Sigmoid colon (tissue), 7 donors: ENCODE measurements around the gene ASB4. TPM values are rescaled to one million over a fixed set of nuclear protein-coding genes. Genes with fewer than 3 reads are reported as not detected.

Experiments used
- DNase-seq: peaks from one replicate; pipeline ENCODE4 v3.0.0-alpha.2; 2019
- H3K27ac ChIP-seq, 4 donors: fragments of 200-600 bp; sonication (generic); one replicate each; pipeline ENCODE4 v1.5.1; 2016 to 2019; ENCODE audit warnings: mild to moderate bottlenecking in 1 of 4
- H3K27me3 ChIP-seq, 3 donors: fragments of 200-600 bp; sonication (generic); one replicate each; pipeline ENCODE4 v1.5.1; 2019; ENCODE audit warnings: mild to moderate bottlenecking in 1 of 3
- H3K36me3 ChIP-seq, 4 donors: fragments of 200-600 bp; sonication (generic); one replicate each; pipeline ENCODE4 v1.5.1; 2016 to 2019
- H3K4me1 ChIP-seq, 4 donors: fragments of 200-600 bp; sonication (generic); one replicate each; pipeline ENCODE4 v1.5.1; 2017 to 2019
- H3K4me3 ChIP-seq, 4 donors: fragments of 200-600 bp; sonication (generic); one replicate each; pipeline ENCODE4 v1.5.1; 2017 to 2019; ENCODE audit warnings: mild to moderate bottlenecking in 2 of 4, moderate library complexity in 1 of 4
- H3K9me3 ChIP-seq, 4 donors: fragments of 200-600 bp in 3 of 4; sonication (generic) in 3 of 4; one replicate each; pipeline versions ENCODE4 v1.5.1 to v1.6.1; 2013 to 2019
- CTCF ChIP-seq, 4 experiments: fragments of 450-650 bp in 3 of 4; fragments of 200-600 bp in 1 of 4; IDR thresholded peaks; one replicate each; pipeline ENCODE4 v1.5.1; 2016 to 2019; ENCODE audit warnings: antibody characterized with exemption in 4 of 4, mild to moderate bottlenecking in 3 of 4, moderate library complexity in 2 of 4
- EP300 ChIP-seq, 4 donors: sonication (generic); formaldehyde crosslinking; IDR thresholded peaks; one replicate each; pipeline ENCODE4 v1.6.1; 2017; ENCODE audit warnings: antibody characterized with exemption in 4 of 4
- POLR2A ChIP-seq, 2 donors: fragments of 450-650 bp; IDR thresholded peaks; one replicate each; pipeline ENCODE4 v1.6.1; 2016; ENCODE audit warnings: antibody characterized with exemption in 2 of 2, mild to moderate bottlenecking in 2 of 2, moderate library complexity in 2 of 2
- POLR2AphosphoS5 ChIP-seq, 4 donors: sonication (generic); formaldehyde crosslinking; IDR thresholded peaks; one replicate each; pipeline ENCODE4 v1.6.1; 2017; ENCODE audit warnings: antibody characterized with exemption in 4 of 4
- WGBS, 2 donors: extraction: QIAGEN DNeasy Blood & Tissue Kit; methylation state at CpG; one replicate each; pipeline ENCODE4 v1.1.7; 2013; 5-methylcytosine and 5-hydroxymethylcytosine counted together
- intact Hi-C: fragments of 100-400 bp; cut with DNase I; formaldehyde crosslinking; loops from one replicate; pipeline ENCODE4 v1.15.1; 2023
- polyA plus RNA-seq, 3 donors: library from polyadenylated mRNA; stranded (reverse); fragments of 200-250 nt; gene quantifications; one replicate each; pipeline ENCODE4 v1.2.3, GENCODE V29; 2013
- total RNA-seq, 4 donors: library from RNA; depleted of rRNA; stranded (reverse); fragments of >200 nt; gene quantifications; one replicate each; pipeline ENCODE4 v1.1.0, GENCODE V29; 2016
- donor health status: healthy with polysubstance abuse.
- donor health status: Bipolar disorder and iron deficiency.
- donor health status: healthy.

Gene ASB4
- total RNA-seq (not detected), polyA plus RNA-seq (under 1 TPM in 1 of 3 donors, not detected in 2; 0.19 TPM)

GRCh38 chr7:95485391-95486123, at the start of gene ASB4:
Gene ASB4, plus strand, starts transcription at chr7:95485943. Its CDS starts 29 bp downstream, at chr7:95485972.
- Histone ChIP-seq H3K27ac (no peak within 1 kb of the TSS), H3K27me3 (peaks cover 0 to 6% (median 0%) of the 10 kb centered on the region in 3 donors), H3K9me3 (no peaks in the 10 kb centered on the region), H3K36me3 (no peaks in the 10 kb centered on the region), H3K4me3 (no peak within 1 kb of the TSS), H3K4me1 (no peaks in the 10 kb centered on the region)
- TF ChIP-seq POLR2AphosphoS5 (IDR thresholded peaks at IDR 0.05) = no peak
- WGBS, 2 donors = 19 to 60% methylated on average over 12 of the region's 12 CpGs
- DNase-seq = no peak
- intact Hi-C loops = no loop called here

DNA sequence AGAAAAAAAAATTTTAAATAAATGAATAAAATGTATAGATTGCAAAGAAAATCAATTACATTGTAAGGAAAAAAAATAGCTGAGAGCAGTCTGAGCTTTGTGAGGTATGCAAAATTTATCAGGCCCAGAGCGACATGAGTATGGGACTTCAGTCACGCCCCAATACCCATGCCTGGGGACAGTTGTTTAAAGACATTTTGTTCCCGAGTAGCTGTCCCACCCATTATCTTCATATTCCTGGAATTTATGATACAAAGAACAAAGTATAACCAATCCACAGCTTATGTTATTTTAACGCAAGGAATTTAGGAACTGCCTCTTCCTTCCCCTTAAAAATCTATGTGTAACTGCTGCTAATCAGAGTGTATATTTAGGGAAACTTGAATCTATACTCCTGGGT, 49.3 kb upstream of the ASB4 start:
- Histone ChIP-seq H3K27me3 (no peaks in the 10 kb centered on the region), H3K9me3 (no peaks in the 10 kb centered on the region), H3K4me1 (peaks cover 0 to 15% (median 3%) of the 10 kb centered on the region in 4 donors), H3K36me3 (no peaks in the 10 kb centered on the region), H3K4me3 (no peak overlapping the region), H3K27ac (no peak overlapping the region)
- no peak for DNase-seq
- WGBS, 2 donors = 53 to 61% methylated on average over 4 of the region's 4 CpGs
- intact Hi-C loops = loop anchor here (5.0 kb wide), 1 partner anchor 41 kb away; no protein-coding TSS in a partner anchor
- TF ChIP-seq EP300 (IDR thresholded peaks at IDR 0.05) (no peak), CTCF (IDR thresholded peaks at IDR 0.05) (no peak), POLR2AphosphoS5 (IDR thresholded peaks at IDR 0.05) (no peak), POLR2A (IDR thresholded peaks at IDR 0.05) (no peak)

- Histone ChIP-seq H3K27ac (no peak overlapping the region), H3K4me1 (peaks cover 0 to 1% (median 0%) of the 10 kb centered on the region in 4 donors), H3K36me3 (no peaks in the 10 kb centered on the region), H3K9me3 (no peaks in the 10 kb centered on the region), H3K27me3 (no peaks in the 10 kb centered on the region), H3K4me3 (no peak overlapping the region)
- intact Hi-C loops = no loop called here
- WGBS, 2 donors = 49 to 68% methylated on average over 3 of the region's 3 CpGs
- DNase-seq = no peak
- no peak for TF ChIP-seq POLR2AphosphoS5 (IDR thresholded peaks at IDR 0.05)
- TF ChIP-seq POLR2A (IDR thresholded peaks at IDR 0.05) = no peak
- no peak for TF ChIP-seq CTCF (IDR thresholded peaks at IDR 0.05)
- TF ChIP-seq EP300 (IDR thresholded peaks at IDR 0.05) = no peak
Observed at GRCh38 chr7:95440394-95441038, 45.2 kb upstream of the ASB4 start.

DNA sequence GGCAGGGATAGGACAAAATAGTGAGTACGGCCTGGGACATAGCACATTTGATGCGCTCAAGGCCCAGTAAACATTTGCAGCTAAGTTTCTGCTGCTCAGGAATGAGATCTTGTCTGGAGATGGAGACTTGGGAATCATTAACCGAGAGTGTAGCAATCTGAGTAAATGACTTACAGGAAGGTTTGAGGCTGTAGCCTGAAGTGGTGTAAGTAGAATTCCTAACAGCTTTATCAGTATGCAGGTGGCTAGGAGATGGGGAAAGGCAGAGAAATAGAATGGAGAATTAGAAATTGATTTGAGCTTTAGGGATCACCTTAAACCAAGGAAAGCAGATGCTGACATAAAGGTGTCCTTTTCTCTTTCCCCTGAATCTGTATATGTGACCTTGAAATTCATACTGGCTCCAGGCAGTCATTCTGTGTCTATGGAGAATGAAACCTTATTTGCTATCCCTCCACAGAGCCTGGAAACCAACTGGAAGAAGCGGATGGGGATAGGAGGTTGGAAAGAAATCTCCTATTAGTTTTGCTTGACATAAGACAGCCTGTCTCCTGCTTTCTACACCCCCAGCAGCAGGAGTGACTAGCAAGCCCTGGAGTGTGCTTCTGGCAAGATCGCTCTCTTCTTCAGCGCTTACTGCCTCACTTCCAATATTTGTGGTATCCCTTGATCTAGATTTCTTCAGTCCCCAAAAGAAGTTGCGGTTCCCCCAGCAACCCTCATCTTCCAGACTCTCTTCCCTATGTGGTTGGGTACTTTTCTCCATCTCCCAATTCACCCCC, 44.5 kb upstream of the ASB4 start:
- Histone ChIP-seq H3K4me1 (no peaks in the 10 kb centered on the region), H3K4me3 (no peak overlapping the region), H3K36me3 (no peaks in the 10 kb centered on the region), H3K9me3 (no peaks in the 10 kb centered on the region), H3K27ac (no peak overlapping the region), H3K27me3 (no peaks in the 10 kb centered on the region)
- intact Hi-C loops = no loop called here
- 65 to 71% methylated on average over 7 of the region's 7 CpGs for WGBS, 2 donors
- no peak for DNase-seq
- TF ChIP-seq CTCF (IDR thresholded peaks at IDR 0.05) = no peak
- no peak for TF ChIP-seq EP300 (IDR thresholded peaks at IDR 0.05)
- TF ChIP-seq POLR2AphosphoS5 (IDR thresholded peaks at IDR 0.05) = no peak
- no peak for TF ChIP-seq POLR2A (IDR thresholded peaks at IDR 0.05)

DNA sequence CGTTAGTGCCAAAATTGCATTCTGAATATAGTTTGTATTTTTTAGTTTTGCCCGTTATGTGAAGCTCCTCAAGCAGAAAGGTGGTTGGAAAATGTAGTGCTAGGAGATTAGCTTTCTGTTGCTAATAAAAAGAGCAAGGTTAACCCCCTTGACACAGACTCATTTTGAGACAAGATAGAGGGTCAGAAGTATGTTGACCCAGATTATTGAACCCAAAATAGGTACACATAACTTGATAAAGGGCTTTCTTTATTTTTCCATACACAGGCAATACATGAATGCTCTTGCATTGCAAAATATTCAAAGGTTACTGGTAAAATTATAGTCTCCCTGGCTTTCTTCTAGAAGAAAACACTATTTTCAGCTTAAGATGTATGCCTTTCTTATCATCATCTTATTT, 40.9 kb upstream of the ASB4 start:
- intact Hi-C loops = no loop called here
- 76 to 78% methylated on average over 2 of the region's 2 CpGs for WGBS, 2 donors
- Histone ChIP-seq H3K4me3 (no peak overlapping the region), H3K27ac (no peak overlapping the region), H3K9me3 (no peaks in the 10 kb centered on the region), H3K36me3 (no peaks in the 10 kb centered on the region), H3K27me3 (no peaks in the 10 kb centered on the region), H3K4me1 (no peaks in the 10 kb centered on the region)
- DNase-seq = no peak
- TF ChIP-seq POLR2A (IDR thresholded peaks at IDR 0.05) (no peak), POLR2AphosphoS5 (IDR thresholded peaks at IDR 0.05) (no peak), EP300 (IDR thresholded peaks at IDR 0.05) (no peak), CTCF (IDR thresholded peaks at IDR 0.05) (no peak)
